Karpas-422 (cell line): ENCODE results near the gene INSL3. TPM values are rescaled to one million over a fixed set of nuclear protein-coding genes. Genes with fewer than 3 reads are reported as not detected.

ENCODE experiments used
- DNase-seq: peaks from one replicate; pipeline ENCODE4 v3.0.0-alpha.2; 2015
- H2AFZ ChIP-seq: fragments of 200-600 bp; sonication (generic); 2 replicates; pipeline ENCODE4 v1.6.1; 2014; ENCODE audit warnings: antibody characterized with exemption, low read length, mixed read lengths
- H3K27ac ChIP-seq: fragments of 200-600 bp; sonication (generic); 2 replicates; pipeline ENCODE4 v1.5.1; 2014; ENCODE audit warnings: mild to moderate bottlenecking, low read length, moderate library complexity
- H3K27me3 ChIP-seq: fragments of 200-600 bp; sonication (generic); 2 replicates; pipeline ENCODE4 v1.6.1; 2014; ENCODE audit warnings: low read length, mixed read lengths
- H3K36me3 ChIP-seq: fragments of 200-600 bp; sonication (generic); 2 replicates; pipeline ENCODE4 v1.6.1; 2014; ENCODE audit warnings: low read length, mixed read lengths; ENCODE audit not compliant: insufficient read depth
- H3K4me1 ChIP-seq: fragments of 200-600 bp; sonication (generic); 2 replicates; pipeline ENCODE4 v1.6.1; 2014; ENCODE audit warnings: mild to moderate bottlenecking, low read length, mixed read lengths
- H3K4me2 ChIP-seq: fragments of 200-600 bp; sonication (generic); 2 replicates; pipeline ENCODE4 v1.6.1; 2014; ENCODE audit warnings: low read length, low read depth, mild to moderate bottlenecking; ENCODE audit not compliant: poor library complexity, severe bottlenecking
- H3K4me3 ChIP-seq: fragments of 200-600 bp; sonication (generic); 2 replicates; pipeline ENCODE4 v1.5.1; 2014; ENCODE audit warnings: mild to moderate bottlenecking, antibody characterized with exemption, low read length, mixed read lengths
- H3K79me2 ChIP-seq: fragments of 200-600 bp; sonication (generic); 2 replicates; pipeline ENCODE4 v1.6.1; 2014; ENCODE audit warnings: mild to moderate bottlenecking, low read length, mixed read lengths
- H3K9ac ChIP-seq: fragments of 200-600 bp; sonication (generic); 2 replicates; pipeline ENCODE4 v1.6.0; 2014; ENCODE audit warnings: low read length
- H3K9me2 ChIP-seq: fragments of 200-600 bp; sonication (generic), shearing (Covaris generic); replicated peaks from 2 replicates; pipeline ENCODE4 v1.6.0; 2014; ENCODE audit warnings: mild to moderate bottlenecking, low read length, moderate library complexity; ENCODE audit not compliant: insufficient read depth
- H3K9me3 ChIP-seq: fragments of 300-700, 200-600 bp; sonication (generic); 2 replicates; pipeline ENCODE4 v1.6.1; 2014; ENCODE audit warnings: low read length, mixed read lengths
- H4K20me1 ChIP-seq: fragments of 200-600 bp; sonication (generic); 2 replicates; pipeline ENCODE4 v1.6.1; 2014; ENCODE audit warnings: mild to moderate bottlenecking, antibody characterized with exemption, low read length, low read depth; ENCODE audit not compliant: insufficient read depth
- total RNA-seq: library from RNA; depleted of rRNA; stranded (reverse); fragments of >200 nt; shearing (Covaris generic); gene quantifications from 2 replicates; pipeline ENCODE4 v1.2.3, GENCODE V29; 2014; ENCODE audit warnings: low replicate concordance

The INSL3 gene
- total RNA-seq, 1 experiment from 2014 or later: not detected

- no peaks in the 10 kb centered on the region for H3K4me1 ChIP-seq
Observed at GRCh38 chr19:17841371-17841809, 20.1 kb upstream of the INSL3 start.

GRCh38 chr19:17840019-17840418 is 18.7 kb upstream of the INSL3 start:
- Histone ChIP-seq H4K20me1 (no peaks in the 10 kb centered on the region), H3K9me3 (no peaks in the 10 kb centered on the region), H3K4me1 (no peaks in the 10 kb centered on the region), H2AFZ (no peak overlapping the region), H3K4me2 (no peak overlapping the region), H3K9me2 (no peaks in the 10 kb centered on the region), H3K79me2 (no peaks in the 10 kb centered on the region), H3K4me3 (no peak overlapping the region), H3K36me3 (no peaks in the 10 kb centered on the region), H3K27me3 (no peaks in the 10 kb centered on the region), H3K27ac (no peak overlapping the region), H3K9ac (no peak overlapping the region)
- DNase-seq: no peak

More at GRCh38 chr19:17841371-17841809, 20.1 kb upstream of the INSL3 start:
- Histone ChIP-seq H3K27ac (no peak overlapping the region), H3K9me3 (no peaks in the 10 kb centered on the region), H3K4me2 (no peak overlapping the region), H3K36me3 (no peaks in the 10 kb centered on the region), H3K4me3 (no peak overlapping the region), H3K27me3 (no peaks in the 10 kb centered on the region), H3K9me2 (no peaks in the 10 kb centered on the region), H3K9ac (no peak overlapping the region), H2AFZ (no peak overlapping the region), H4K20me1 (no peaks in the 10 kb centered on the region), H3K79me2 (no peaks in the 10 kb centered on the region)
- DNase-seq: no peak

GRCh38 chr19:17837972-17838371 is 16.7 kb upstream of the INSL3 start:
- H4K20me1 ChIP-seq: no peaks in the 10 kb centered on the region
- no peak overlapping the region for H3K9ac ChIP-seq
- no peaks in the 10 kb centered on the region for H3K27me3 ChIP-seq
- H3K27ac ChIP-seq: no peak overlapping the region
- no peaks in the 10 kb centered on the region for H3K4me1 ChIP-seq
- DNase-seq: no peak
- no peak overlapping the region for H2AFZ ChIP-seq
- H3K79me2 ChIP-seq: no peaks in the 10 kb centered on the region
- no peaks in the 10 kb centered on the region for H3K9me2 ChIP-seq
- H3K36me3 ChIP-seq: no peaks in the 10 kb centered on the region
- H3K4me3 ChIP-seq: no peak overlapping the region
- no peak overlapping the region for H3K4me2 ChIP-seq
- H3K9me3 ChIP-seq: no peaks in the 10 kb centered on the region

GRCh38 chr19:17836530-17836929 is 15.2 kb upstream of the INSL3 start:
- Histone ChIP-seq H3K9ac (no peak overlapping the region), H3K79me2 (no peaks in the 10 kb centered on the region), H3K36me3 (no peaks in the 10 kb centered on the region), H3K9me2 (no peaks in the 10 kb centered on the region), H3K27me3 (no peaks in the 10 kb centered on the region), H3K4me1 (no peaks in the 10 kb centered on the region), H2AFZ (no peak overlapping the region), H3K9me3 (no peaks in the 10 kb centered on the region), H3K4me2 (no peak overlapping the region), H3K4me3 (no peak overlapping the region), H3K27ac (no peak overlapping the region), H4K20me1 (no peaks in the 10 kb centered on the region)
- no peak for DNase-seq

GRCh38 chr19:17835182-17836006 is 14.1 kb upstream of the INSL3 start:
- H3K4me3 ChIP-seq: no peak overlapping the region
- no peak for DNase-seq
- H2AFZ ChIP-seq: no peak overlapping the region
- H3K9me3 ChIP-seq: no peaks in the 10 kb centered on the region
- H3K4me2 ChIP-seq: no peak overlapping the region
- H3K9ac ChIP-seq: no peak overlapping the region
- no peaks in the 10 kb centered on the region for H3K9me2 ChIP-seq
- no peaks in the 10 kb centered on the region for H3K36me3 ChIP-seq
- H3K79me2 ChIP-seq: no peaks in the 10 kb centered on the region
- H3K27ac ChIP-seq: no peak overlapping the region
- H3K27me3 ChIP-seq: no peaks in the 10 kb centered on the region
- no peaks in the 10 kb centered on the region for H4K20me1 ChIP-seq
- H3K4me1 ChIP-seq: no peaks in the 10 kb centered on the region

- H3K27me3 ChIP-seq: no peaks in the 10 kb centered on the region
- H3K4me1 ChIP-seq: no peaks in the 10 kb centered on the region
- H4K20me1 ChIP-seq: no peaks in the 10 kb centered on the region
- no peaks in the 10 kb centered on the region for H3K9me3 ChIP-seq
- no peak overlapping the region for H3K9ac ChIP-seq
- H3K4me3 ChIP-seq: no peak overlapping the region
- no peak overlapping the region for H3K27ac ChIP-seq
- H3K9me2 ChIP-seq: no peaks in the 10 kb centered on the region
- no peaks in the 10 kb centered on the region for H3K79me2 ChIP-seq
- no peak overlapping the region for H2AFZ ChIP-seq
- H3K36me3 ChIP-seq: no peaks in the 10 kb centered on the region
- no peak overlapping the region for H3K4me2 ChIP-seq
- DNase-seq: no peak
Observed at GRCh38 chr19:17834350-17835181, 13.2 kb upstream of the INSL3 start.

GRCh38 chr19:17832443-17833208 is 11.3 kb upstream of the INSL3 start:
- Histone ChIP-seq H3K4me2 (no peak overlapping the region), H2AFZ (no peak overlapping the region), H3K4me1 (no peaks in the 10 kb centered on the region), H3K36me3 (no peaks in the 10 kb centered on the region), H3K9ac (no peak overlapping the region), H3K79me2 (no peaks in the 10 kb centered on the region), H3K4me3 (no peak overlapping the region), H4K20me1 (no peaks in the 10 kb centered on the region), H3K27ac (no peak overlapping the region), H3K27me3 (no peaks in the 10 kb centered on the region), H3K9me2 (no peaks in the 10 kb centered on the region), H3K9me3 (no peaks in the 10 kb centered on the region)
- DNase-seq: no peak

- Histone ChIP-seq H3K4me3 (no peak overlapping the region), H3K27ac (no peak overlapping the region), H3K4me1 (no peaks in the 10 kb centered on the region), H3K36me3 (no peaks in the 10 kb centered on the region), H2AFZ (no peak overlapping the region), H3K4me2 (no peak overlapping the region), H3K27me3 (no peaks in the 10 kb centered on the region), H4K20me1 (no peaks in the 10 kb centered on the region), H3K9me3 (no peaks in the 10 kb centered on the region), H3K9me2 (no peaks in the 10 kb centered on the region), H3K79me2 (no peaks in the 10 kb centered on the region), H3K9ac (no peak overlapping the region)
- DNase-seq: no peak
Observed at GRCh38 chr19:17831419-17831888, 10.1 kb upstream of the INSL3 start.
